ENCODE data around the gene SHLD1. TPM values are rescaled to one million over a fixed set of nuclear protein-coding genes. Genes with fewer than 3 reads are reported as not detected.

The SHLD1 gene
- polyA plus RNA-seq, 1 donor from 2014 or later = 15.3 TPM

GRCh38 chr20:5825130-5825719, 75.0 kb downstream of the SHLD1 start:
- H2AFZ ChIP-seq (ENCODE audit: low read depth, low read length) = peak overlapping the region; percentile 22
- H3K79me2 ChIP-seq (replicated peaks; ENCODE audit: insufficient read depth, low read length) = no peaks in the 10 kb centered on the region
- TF ChIP-seq RAD21 (conservative IDR thresholded peaks at IDR 0.05) (peak; percentile 64), MXI1 (conservative IDR thresholded peaks at IDR 0.05; ENCODE audit: poor library complexity, severe bottlenecking) (peak; percentile 48), REST (IDR thresholded peaks at IDR 0.05; ENCODE audit: borderline replicate concordance) (peak; percentile 79), POLR2AphosphoS5 (IDR thresholded peaks at IDR 0.05) (peak; percentile 53), CTCF (IDR thresholded peaks at IDR 0.05; ENCODE audit: poor library complexity, severe bottlenecking) (peak; percentile 53), TAF1 (IDR thresholded peaks at IDR 0.05; ENCODE audit: low read depth) (no peak), EZH2 (IDR thresholded peaks at IDR 0.05; ENCODE audit: borderline replicate concordance, insufficient read depth, low read length, poor library complexity, severe bottlenecking) (no peak), SMC3 (conservative IDR thresholded peaks at IDR 0.05; ENCODE audit: poor library complexity) (peak; percentile 61), EP300 (conservative IDR thresholded peaks at IDR 0.05; ENCODE audit: poor library complexity, severe bottlenecking) (peak; percentile 47)
- H3K27ac ChIP-seq (ENCODE audit: low read length) = peak overlapping the region; percentile 48
- no peaks in the 10 kb centered on the region for H3K36me3 ChIP-seq (ENCODE audit: insufficient read depth, low read length)
- H3K9me3 ChIP-seq (ENCODE audit: low read length) = no peaks in the 10 kb centered on the region
- H3K9me2 ChIP-seq (ENCODE audit: insufficient read depth, low read length) = no peaks in the 10 kb centered on the region
- H3F3A ChIP-seq (ENCODE audit: insufficient read depth, low read length, poor library complexity, severe bottlenecking) = no peaks in the 10 kb centered on the region
- H4K20me1 ChIP-seq (ENCODE audit: insufficient read depth) = no peaks in the 10 kb centered on the region
- peak overlapping the region; percentile 67 for H3K4me2 ChIP-seq (ENCODE audit: low read length)
- peak overlapping the region; percentile 46 for H3K4me3 ChIP-seq (ENCODE audit: low read length)
- H3K27me3 ChIP-seq (ENCODE audit: insufficient read depth, low read depth, low read length) = no peaks in the 10 kb centered on the region
- no peak overlapping the region for H3K9ac ChIP-seq (ENCODE audit: low read length)

- no peak overlapping the region for H2AFZ ChIP-seq (ENCODE audit: low read depth, low read length)
- no peaks in the 10 kb centered on the region for H3K79me2 ChIP-seq (replicated peaks; ENCODE audit: insufficient read depth, low read length)
- H3K36me3 ChIP-seq (ENCODE audit: insufficient read depth, low read length) = no peaks in the 10 kb centered on the region
- no peaks in the 10 kb centered on the region for H3F3A ChIP-seq (ENCODE audit: insufficient read depth, low read length, poor library complexity, severe bottlenecking)
- no peak overlapping the region for H3K4me3 ChIP-seq (ENCODE audit: low read length)
- H3K27me3 ChIP-seq (ENCODE audit: insufficient read depth, low read depth, low read length) = no peaks in the 10 kb centered on the region
- no peaks in the 10 kb centered on the region for H3K9me3 ChIP-seq (ENCODE audit: low read length)
- H3K27ac ChIP-seq (ENCODE audit: low read length) = no peak overlapping the region
- no peak overlapping the region for H3K4me2 ChIP-seq (ENCODE audit: low read length)
- H3K9me2 ChIP-seq (ENCODE audit: insufficient read depth, low read length) = no peaks in the 10 kb centered on the region
- no peaks in the 10 kb centered on the region for H4K20me1 ChIP-seq (ENCODE audit: insufficient read depth)
- TF ChIP-seq MXI1 (conservative IDR thresholded peaks at IDR 0.05; ENCODE audit: poor library complexity, severe bottlenecking) (no peak), CTCF (IDR thresholded peaks at IDR 0.05; ENCODE audit: poor library complexity, severe bottlenecking) (no peak), SMC3 (conservative IDR thresholded peaks at IDR 0.05; ENCODE audit: poor library complexity) (no peak), RAD21 (conservative IDR thresholded peaks at IDR 0.05) (no peak), POLR2AphosphoS5 (IDR thresholded peaks at IDR 0.05) (no peak)
- no peak overlapping the region for H3K9ac ChIP-seq (ENCODE audit: low read length)
Observed at GRCh38 chr20:5827098-5827853, 77.1 kb downstream of the SHLD1 start.
